ENCODE data around the gene ZNF618.

DNA sequence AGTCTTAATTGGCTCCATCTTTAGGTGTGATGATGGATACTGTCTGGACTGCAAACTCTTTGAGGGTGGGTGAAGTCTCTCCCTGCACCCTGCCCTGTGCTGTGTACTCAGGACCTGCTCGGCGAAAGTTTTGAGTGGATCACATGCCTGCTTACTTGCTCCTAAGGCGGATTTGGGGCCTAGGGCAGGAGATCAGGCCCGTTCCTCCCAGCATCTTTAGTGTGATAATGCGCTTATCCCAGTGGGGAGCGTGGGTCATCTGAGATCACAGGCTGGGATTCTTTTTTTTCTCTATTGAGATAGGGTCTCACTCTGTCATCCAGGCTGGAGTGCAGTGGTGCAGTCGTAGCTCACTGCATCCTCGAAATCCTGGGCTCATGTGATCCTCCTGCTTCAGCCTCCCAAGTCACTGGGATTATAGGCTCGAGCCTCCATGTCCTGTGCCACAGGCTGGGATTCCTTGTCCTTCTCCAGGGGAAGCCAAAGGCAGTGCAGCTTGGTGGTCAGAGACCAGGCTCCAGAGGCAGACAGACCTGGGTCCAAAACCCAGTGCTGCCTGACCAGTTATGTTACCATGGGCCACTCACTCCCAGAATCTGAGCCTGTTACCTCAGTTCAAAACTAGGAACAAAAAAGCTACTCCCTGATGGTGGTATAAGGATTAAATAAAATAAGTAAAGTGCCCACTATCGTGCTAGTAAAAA, 59.7 kb downstream of the ZNF618 start:
- no peak for TF ChIP-seq POLR2AphosphoS5 (IDR thresholded peaks at IDR 0.05; ENCODE audit: low read depth, low read length)
- TF ChIP-seq, protein P1, sequence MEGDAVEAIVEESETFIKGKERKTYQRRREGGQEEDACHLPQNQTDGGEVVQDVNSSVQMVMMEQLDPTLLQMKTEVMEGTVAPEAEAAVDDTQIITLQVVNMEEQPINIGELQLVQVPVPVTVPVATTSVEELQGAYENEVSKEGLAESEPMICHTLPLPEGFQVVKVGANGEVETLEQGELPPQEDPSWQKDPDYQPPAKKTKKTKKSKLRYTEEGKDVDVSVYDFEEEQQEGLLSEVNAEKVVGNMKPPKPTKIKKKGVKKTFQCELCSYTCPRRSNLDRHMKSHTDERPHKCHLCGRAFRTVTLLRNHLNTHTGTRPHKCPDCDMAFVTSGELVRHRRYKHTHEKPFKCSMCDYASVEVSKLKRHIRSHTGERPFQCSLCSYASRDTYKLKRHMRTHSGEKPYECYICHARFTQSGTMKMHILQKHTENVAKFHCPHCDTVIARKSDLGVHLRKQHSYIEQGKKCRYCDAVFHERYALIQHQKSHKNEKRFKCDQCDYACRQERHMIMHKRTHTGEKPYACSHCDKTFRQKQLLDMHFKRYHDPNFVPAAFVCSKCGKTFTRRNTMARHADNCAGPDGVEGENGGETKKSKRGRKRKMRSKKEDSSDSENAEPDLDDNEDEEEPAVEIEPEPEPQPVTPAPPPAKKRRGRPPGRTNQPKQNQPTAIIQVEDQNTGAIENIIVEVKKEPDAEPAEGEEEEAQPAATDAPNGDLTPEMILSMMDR (IDR thresholded peaks at IDR 0.05): no peak
- TF ChIP-seq, protein P2, sequence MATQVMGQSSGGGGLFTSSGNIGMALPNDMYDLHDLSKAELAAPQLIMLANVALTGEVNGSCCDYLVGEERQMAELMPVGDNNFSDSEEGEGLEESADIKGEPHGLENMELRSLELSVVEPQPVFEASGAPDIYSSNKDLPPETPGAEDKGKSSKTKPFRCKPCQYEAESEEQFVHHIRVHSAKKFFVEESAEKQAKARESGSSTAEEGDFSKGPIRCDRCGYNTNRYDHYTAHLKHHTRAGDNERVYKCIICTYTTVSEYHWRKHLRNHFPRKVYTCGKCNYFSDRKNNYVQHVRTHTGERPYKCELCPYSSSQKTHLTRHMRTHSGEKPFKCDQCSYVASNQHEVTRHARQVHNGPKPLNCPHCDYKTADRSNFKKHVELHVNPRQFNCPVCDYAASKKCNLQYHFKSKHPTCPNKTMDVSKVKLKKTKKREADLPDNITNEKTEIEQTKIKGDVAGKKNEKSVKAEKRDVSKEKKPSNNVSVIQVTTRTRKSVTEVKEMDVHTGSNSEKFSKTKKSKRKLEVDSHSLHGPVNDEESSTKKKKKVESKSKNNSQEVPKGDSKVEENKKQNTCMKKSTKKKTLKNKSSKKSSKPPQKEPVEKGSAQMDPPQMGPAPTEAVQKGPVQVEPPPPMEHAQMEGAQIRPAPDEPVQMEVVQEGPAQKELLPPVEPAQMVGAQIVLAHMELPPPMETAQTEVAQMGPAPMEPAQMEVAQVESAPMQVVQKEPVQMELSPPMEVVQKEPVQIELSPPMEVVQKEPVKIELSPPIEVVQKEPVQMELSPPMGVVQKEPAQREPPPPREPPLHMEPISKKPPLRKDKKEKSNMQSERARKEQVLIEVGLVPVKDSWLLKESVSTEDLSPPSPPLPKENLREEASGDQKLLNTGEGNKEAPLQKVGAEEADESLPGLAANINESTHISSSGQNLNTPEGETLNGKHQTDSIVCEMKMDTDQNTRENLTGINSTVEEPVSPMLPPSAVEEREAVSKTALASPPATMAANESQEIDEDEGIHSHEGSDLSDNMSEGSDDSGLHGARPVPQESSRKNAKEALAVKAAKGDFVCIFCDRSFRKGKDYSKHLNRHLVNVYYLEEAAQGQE (IDR thresholded peaks at IDR 0.05; ENCODE audit: insufficient read depth in 1 of 2, low read depth in 2 of 2, low read length in 1 of 2): no peak
- no peak for TF ChIP-seq TCF7L2 (IDR thresholded peaks at IDR 0.05; ENCODE audit: low read depth, low read length)

Data from Panc1 (cell line).